ENCODE results near the gene PRSS23. TPM values are rescaled to one million over a fixed set of nuclear protein-coding genes. Genes with fewer than 3 reads are reported as not detected.

The PRSS23 gene
- total RNA-seq: 10.3 TPM

GRCh38 chr11:86800076-86800959 lies at the start of gene PRSS23:
Gene PRSS23 (plus strand): TSS chr11:86800542. CDS start chr11:86807644, 7,102 bp downstream.

Other genes with a start within 250 kb of the PRSS23 start
- gene ME3, start 127.9 kb upstream of the PRSS23 start, total RNA-seq: 170 TPM
- gene FZD4, start 154.9 kb downstream of the PRSS23 start, total RNA-seq: 29.1 TPM
- 103 TPM for gene TMEM135, start 237.4 kb downstream of the PRSS23 start, total RNA-seq